Urinary bladder (tissue), 4 donors: ENCODE measurements around the gene EFEMP2. TPM values are rescaled to one million over a fixed set of nuclear protein-coding genes. Genes with fewer than 3 reads are reported as not detected.

ENCODE experiments used
- DNase-seq: peaks from one replicate; pipeline ENCODE4 v3.0.0-alpha.2; 2015; ENCODE audit errors: extremely low spot score
- H3K27ac ChIP-seq: one replicate; pipeline ENCODE4 v1.5.1; 2013; ENCODE audit warnings: low read depth, mild to moderate bottlenecking, moderate library complexity
- H3K36me3 ChIP-seq: one replicate; pipeline ENCODE4 v1.6.1; 2013; ENCODE audit warnings: mild to moderate bottlenecking, moderate library complexity; ENCODE audit not compliant: insufficient read depth
- H3K4me1 ChIP-seq: one replicate; pipeline ENCODE4 v1.6.1; 2013; ENCODE audit warnings: mild to moderate bottlenecking, moderate library complexity; ENCODE audit not compliant: insufficient read depth
- H3K4me3 ChIP-seq: one replicate; pipeline ENCODE4 v1.5.1; 2013; ENCODE audit warnings: low read depth, low read length
- WGBS: extraction: QIAGEN DNeasy Blood & Tissue Kit; methylation state at CpG from one replicate; pipeline ENCODE4 v1.1.7; 2013; 5-methylcytosine and 5-hydroxymethylcytosine counted together
- polyA plus RNA-seq: library from polyadenylated mRNA; stranded (reverse); fragments of 200-250 nt; gene quantifications from one replicate; pipeline ENCODE4 v1.2.3, GENCODE V29; 2013
- total RNA-seq: library from RNA; depleted of rRNA; stranded (reverse); fragments of >200 nt; gene quantifications from one replicate; pipeline ENCODE4 v1.2.3, GENCODE V29; 2014
- donor health status: healthy with polysubstance abuse.
- donor health status: healthy.

EFEMP2 gene
- total and polyA plus RNA-seq, 2 donors: 43.3 to 120 TPM

GRCh38 chr11:65816696-65817095 lies 55.9 kb downstream of the EFEMP2 start:
- WGBS: 95% methylated on average over 3 of the region's 3 CpGs
- DNase-seq: no peak

More at GRCh38 chr11:65816696-65817095, 55.9 kb downstream of the EFEMP2 start:
- Histone ChIP-seq H3K4me3 (no peak overlapping the region), H3K4me1 (peaks cover 1% of the 10 kb centered on the region), H3K27ac (no peak overlapping the region), H3K36me3 (no peaks in the 10 kb centered on the region)

Other genes with a start within 250 kb of the EFEMP2 start
- 16.0 TPM for gene SIPA1, start 234.7 kb downstream of the EFEMP2 start, total RNA-seq
- gene SIPA1, start 234.7 kb downstream of the EFEMP2 start, polyA plus RNA-seq: 54.0 TPM
- 18.5 TPM for gene RELA, start 209.9 kb downstream of the EFEMP2 start, total RNA-seq
- gene RELA, start 209.9 kb downstream of the EFEMP2 start, polyA plus RNA-seq: 80.8 TPM
- gene KAT5, start 160.5 kb downstream of the EFEMP2 start, total RNA-seq: 28.4 TPM
- 95.6 TPM for gene KAT5, start 160.5 kb downstream of the EFEMP2 start, polyA plus RNA-seq
- 11.9 TPM for gene RNASEH2C, start 152.0 kb downstream of the EFEMP2 start, total RNA-seq
- gene RNASEH2C, start 152.0 kb downstream of the EFEMP2 start, polyA plus RNA-seq: 102 TPM
- gene AP5B1, start 91.8 kb downstream of the EFEMP2 start, total RNA-seq: 3.0 TPM
- 14.7 TPM for gene AP5B1, start 91.8 kb downstream of the EFEMP2 start, polyA plus RNA-seq
- gene OVOL1, start 85.7 kb downstream of the EFEMP2 start, total RNA-seq: 4.7 TPM
- gene OVOL1, start 85.7 kb downstream of the EFEMP2 start, polyA plus RNA-seq: 5.1 TPM
- gene SNX32, start 38.8 kb downstream of the EFEMP2 start, total RNA-seq: 0.85 TPM
- gene SNX32, start 38.8 kb downstream of the EFEMP2 start, polyA plus RNA-seq: 2.0 TPM
- gene CFL1, start 14.6 kb downstream of the EFEMP2 start, total RNA-seq: 231 TPM
- gene CFL1, start 14.6 kb downstream of the EFEMP2 start, polyA plus RNA-seq: 728 TPM
- 38.2 TPM for gene MUS81, start 12.4 kb downstream of the EFEMP2 start, total RNA-seq
- gene MUS81, start 12.4 kb downstream of the EFEMP2 start, polyA plus RNA-seq: 65.4 TPM
- 2.7 TPM for gene CTSW, start 7.0 kb upstream of the EFEMP2 start, total RNA-seq
- gene CTSW, start 7.0 kb upstream of the EFEMP2 start, polyA plus RNA-seq: 0.98 TPM
- 60.7 TPM for gene FIBP, start 15.7 kb upstream of the EFEMP2 start, total RNA-seq
- 64.0 TPM for gene FIBP, start 15.7 kb upstream of the EFEMP2 start, polyA plus RNA-seq
- 6.9 TPM for gene CCDC85B, start 17.9 kb upstream of the EFEMP2 start, total RNA-seq
- 84.1 TPM for gene CCDC85B, start 17.9 kb upstream of the EFEMP2 start, polyA plus RNA-seq
- not detected for gene FOSL1, start 27.6 kb upstream of the EFEMP2 start, total RNA-seq
- gene FOSL1, start 27.6 kb upstream of the EFEMP2 start, polyA plus RNA-seq: 7.5 TPM
- gene C11orf68, start 46.3 kb upstream of the EFEMP2 start, total RNA-seq: 11.8 TPM
- 65.9 TPM for gene C11orf68, start 46.3 kb upstream of the EFEMP2 start, polyA plus RNA-seq
- 36.7 TPM for gene DRAP1, start 46.6 kb upstream of the EFEMP2 start, total RNA-seq
- gene DRAP1, start 46.6 kb upstream of the EFEMP2 start, polyA plus RNA-seq: 111 TPM
- not detected for gene TSGA10IP, start 72.7 kb upstream of the EFEMP2 start, total RNA-seq
- gene TSGA10IP, start 72.7 kb upstream of the EFEMP2 start, polyA plus RNA-seq: 0.09 TPM
- gene SART1, start 88.9 kb upstream of the EFEMP2 start, total RNA-seq: 18.9 TPM
- 47.2 TPM for gene SART1, start 88.9 kb upstream of the EFEMP2 start, polyA plus RNA-seq
- gene EIF1AD, start 129.4 kb upstream of the EFEMP2 start, total RNA-seq: 15.6 TPM
- gene EIF1AD, start 129.4 kb upstream of the EFEMP2 start, polyA plus RNA-seq: 26.3 TPM
- 8.6 TPM for gene BANF1, start 129.7 kb upstream of the EFEMP2 start, total RNA-seq
- gene BANF1, start 129.7 kb upstream of the EFEMP2 start, polyA plus RNA-seq: 181 TPM
- 0.58 TPM for gene CST6, start 139.2 kb upstream of the EFEMP2 start, total RNA-seq
- 0.37 TPM for gene CST6, start 139.2 kb upstream of the EFEMP2 start, polyA plus RNA-seq
- not detected for gene CATSPER1, start 153.7 kb upstream of the EFEMP2 start, total RNA-seq
- gene CATSPER1, start 153.7 kb upstream of the EFEMP2 start, polyA plus RNA-seq: 0.35 TPM
- 0.42 TPM for gene GAL3ST3, start 176.4 kb upstream of the EFEMP2 start, total RNA-seq
- gene GAL3ST3, start 176.4 kb upstream of the EFEMP2 start, polyA plus RNA-seq: not detected
- 77.2 TPM for gene SF3B2, start 179.6 kb upstream of the EFEMP2 start, total RNA-seq
- 142 TPM for gene SF3B2, start 179.6 kb upstream of the EFEMP2 start, polyA plus RNA-seq
- 42.3 TPM for gene PACS1, start 197.5 kb upstream of the EFEMP2 start, total RNA-seq
- 41.3 TPM for gene PACS1, start 197.5 kb upstream of the EFEMP2 start, polyA plus RNA-seq